ENCODE measurements around the gene LAD1.

DNA sequence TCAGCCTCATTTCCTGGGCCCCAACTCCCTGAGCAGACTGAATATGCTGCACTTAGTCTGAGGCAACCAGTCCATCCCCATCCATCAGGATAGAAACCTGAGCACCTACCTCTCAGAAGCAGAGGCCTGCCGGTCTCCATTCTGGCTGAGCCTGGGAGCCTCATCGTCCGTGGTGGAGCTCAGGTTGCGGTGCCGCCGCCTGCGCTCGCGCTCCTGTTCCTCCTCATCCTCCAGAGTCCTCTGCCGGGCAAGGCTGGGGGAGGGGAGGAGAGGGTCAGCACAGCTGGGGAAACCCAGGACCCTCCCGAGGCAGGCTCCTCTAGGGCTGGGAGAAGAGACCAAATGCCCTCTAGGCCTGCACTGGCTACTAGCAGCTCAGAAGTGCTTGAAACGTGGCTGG is 10.1 kb downstream of the LAD1 start:
- TF ChIP-seq, protein P1, sequence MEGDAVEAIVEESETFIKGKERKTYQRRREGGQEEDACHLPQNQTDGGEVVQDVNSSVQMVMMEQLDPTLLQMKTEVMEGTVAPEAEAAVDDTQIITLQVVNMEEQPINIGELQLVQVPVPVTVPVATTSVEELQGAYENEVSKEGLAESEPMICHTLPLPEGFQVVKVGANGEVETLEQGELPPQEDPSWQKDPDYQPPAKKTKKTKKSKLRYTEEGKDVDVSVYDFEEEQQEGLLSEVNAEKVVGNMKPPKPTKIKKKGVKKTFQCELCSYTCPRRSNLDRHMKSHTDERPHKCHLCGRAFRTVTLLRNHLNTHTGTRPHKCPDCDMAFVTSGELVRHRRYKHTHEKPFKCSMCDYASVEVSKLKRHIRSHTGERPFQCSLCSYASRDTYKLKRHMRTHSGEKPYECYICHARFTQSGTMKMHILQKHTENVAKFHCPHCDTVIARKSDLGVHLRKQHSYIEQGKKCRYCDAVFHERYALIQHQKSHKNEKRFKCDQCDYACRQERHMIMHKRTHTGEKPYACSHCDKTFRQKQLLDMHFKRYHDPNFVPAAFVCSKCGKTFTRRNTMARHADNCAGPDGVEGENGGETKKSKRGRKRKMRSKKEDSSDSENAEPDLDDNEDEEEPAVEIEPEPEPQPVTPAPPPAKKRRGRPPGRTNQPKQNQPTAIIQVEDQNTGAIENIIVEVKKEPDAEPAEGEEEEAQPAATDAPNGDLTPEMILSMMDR (IDR thresholded peaks at IDR 0.05; ENCODE audit: low read length): no peak
- TF ChIP-seq EZH2 (IDR thresholded peaks at IDR 0.05; ENCODE audit: borderline replicate concordance, low read length): no peak

All from OCI-LY1 (cell line).